CD4-positive, alpha-beta T cell (primary cell): ENCODE measurements around the gene ST14. TPM values are rescaled to one million over a fixed set of nuclear protein-coding genes. Genes with fewer than 3 reads are reported as not detected.

Source experiments
- ATAC-seq: fragments of 200-7000 bp; cut with Tn5 transposase; one replicate; pipeline ENCODE4 v1.10.0; 2022; ENCODE audit warnings: mild to moderate bottlenecking; ENCODE audit not compliant: poor library complexity
- CTCF ChIA-PET: fragments of 350-600 bp; sonication (Branson Sonifier 250); formaldehyde crosslinking; loops from one replicate; lab custom pipeline; 2021; ENCODE audit warnings: antibody characterized with exemption, inconsistent platforms; lab: Charles Lee
- POLR2A ChIA-PET: fragments of 350-600 bp; sonication (Branson Sonifier 250); formaldehyde crosslinking; loops from one replicate; lab custom pipeline; 2021; ENCODE audit warnings: antibody characterized with exemption, inconsistent platforms; lab: Charles Lee
- DNase-seq, 14 experiments: peaks; one replicate each; pipeline ENCODE4 v3.0.0-alpha.2; 2013 to 2020; ENCODE audit warnings: mixed read lengths in 2 of 14
- H3K27ac ChIP-seq, 2 donors: one replicate each; pipeline versions ENCODE4 v1.5.1 to v1.7.0; 2013; ENCODE audit warnings: low read length in 2 of 2, low read depth in 1 of 2, mild to moderate bottlenecking in 1 of 2
- H3K27me3 ChIP-seq, 2 experiments: 1 replicate in 1 of 2; 2 replicates in 1 of 2; pipeline versions ENCODE4 v1.6.1 to v1.7.0; 2013; ENCODE audit warnings: low read length in 2 of 2, control low read depth in 1 of 2, mild to moderate bottlenecking in 1 of 2, moderate library complexity in 1 of 2; ENCODE audit not compliant: insufficient read depth in 2 of 2, control insufficient read depth in 1 of 2
- H3K36me3 ChIP-seq: one replicate; pipeline ENCODE4 v1.6.1; 2013; ENCODE audit warnings: low read length, control low read depth; ENCODE audit not compliant: insufficient read depth
- H3K4me1 ChIP-seq: one replicate; pipeline ENCODE4 v1.6.1; 2013; ENCODE audit warnings: low read length, control low read depth; ENCODE audit not compliant: insufficient read depth
- H3K4me3 ChIP-seq: one replicate; pipeline ENCODE4 v1.5.1; 2013; ENCODE audit warnings: mild to moderate bottlenecking, low read length, moderate library complexity
- H3K9me3 ChIP-seq, 2 experiments: 1 replicate in 1 of 2; 2 replicates in 1 of 2; pipeline versions ENCODE4 v1.6.1 to v1.7.0; 2013; ENCODE audit warnings: low read length in 2 of 2, mild to moderate bottlenecking in 2 of 2, control low read depth in 1 of 2, moderate library complexity in 1 of 2; ENCODE audit not compliant: control insufficient read depth in 1 of 2, insufficient read depth in 1 of 2
- H3K27ac Mint-ChIP-seq: one replicate; pipeline ENCODE4 v1.8.0; 2020; ENCODE audit warnings: mixed read lengths
- H3K27me3 Mint-ChIP-seq: one replicate; pipeline ENCODE4 v1.8.0; 2021; ENCODE audit warnings: mixed read lengths
- H3K36me3 Mint-ChIP-seq: one replicate; pipeline ENCODE4 v1.8.0; 2021; ENCODE audit warnings: low read depth, mixed read lengths
- H3K4me1 Mint-ChIP-seq: one replicate; pipeline ENCODE4 v1.8.0; 2021; ENCODE audit warnings: low read depth, mixed read lengths
- H3K4me3 Mint-ChIP-seq: one replicate; pipeline ENCODE4 v1.8.0; 2020; ENCODE audit warnings: mild to moderate bottlenecking, mixed read lengths
- H3K9me3 Mint-ChIP-seq: one replicate; pipeline ENCODE4 v1.8.0; 2020; ENCODE audit warnings: mixed read lengths
- intact Hi-C, 2 experiments: fragments of 100-400 bp; cut with DNase I in 1 of 2; cut with micrococcal nuclease in 1 of 2; formaldehyde crosslinking; loops; one replicate each; pipeline versions ENCODE4 v1.15.1 to v1.9.0; 2023 to 2025; cut with DNase I, micrococcal nuclease
- total RNA-seq, 174 experiments: library from RNA in 2 of 174; stranded (reverse) in 2 of 174; gene quantifications; one replicate each; pipeline ENCODE4 v1.2.3 and lab custom pipeline; 2021 to 2026
- TF ChIP-seq, protein P1 (sequence below): fragments of 200-600 bp; IDR thresholded peaks from one replicate; pipeline ENCODE4 v1.8.0; 2022; ENCODE audit warnings: antibody characterized with exemption, mild to moderate bottlenecking

The ST14 gene
- total RNA-seq, 2 experiments from 2014 or later, result 0.25 to 0.31 TPM

DNA sequence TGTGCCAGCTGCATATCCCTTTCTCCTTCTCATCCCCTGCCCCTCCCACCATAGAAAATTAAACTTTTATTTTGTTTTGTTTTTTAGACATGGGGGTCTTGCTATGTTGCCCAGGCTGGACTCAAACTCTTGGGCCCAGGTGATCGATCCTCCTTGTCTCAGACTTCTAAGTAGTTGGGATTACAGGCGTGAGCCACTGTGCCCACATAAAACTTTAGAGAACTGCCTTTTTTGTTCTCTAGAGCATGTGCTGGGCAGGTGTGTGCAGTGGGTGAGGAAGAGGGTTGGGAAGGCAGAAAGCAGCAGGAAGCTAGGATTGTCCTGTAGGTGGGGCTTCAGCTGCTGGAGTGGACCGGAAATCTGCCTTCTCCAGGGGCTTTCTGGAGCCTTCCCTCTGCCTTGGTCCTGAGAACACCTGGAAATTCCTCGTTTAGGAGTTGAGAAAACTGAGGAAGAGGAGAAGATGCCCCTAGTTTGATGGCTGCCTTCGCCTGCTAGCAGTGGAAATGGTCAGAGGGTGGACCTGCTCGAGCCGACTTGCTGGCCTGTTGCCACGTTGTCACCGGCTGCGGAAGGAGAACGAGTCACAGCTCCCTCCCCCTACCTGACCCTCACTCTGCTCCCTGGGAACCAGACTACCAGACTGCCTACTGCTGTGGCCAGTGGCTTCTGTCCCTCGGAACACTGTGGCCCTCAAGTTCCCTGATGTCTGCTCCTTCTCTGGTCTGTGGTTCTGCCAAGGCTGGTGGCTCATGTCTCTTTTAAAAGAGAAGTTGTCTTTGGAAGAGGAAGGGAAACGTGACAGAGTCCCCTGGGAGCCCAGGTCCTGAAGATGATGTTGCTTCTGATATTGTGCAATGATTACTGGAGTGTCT is 4.0 kb downstream of the ST14 start:
- H3K27me3 ChIP-seq, result peaks cover 27 to 41% of the 10 kb centered on the region in 2 experiments
- peaks cover 19% of the 10 kb centered on the region for H3K4me1 ChIP-seq
- intact Hi-C loops, result no loop called here
- H3K36me3 Mint-ChIP-seq, result no peaks in the 10 kb centered on the region
- no peak overlapping the region for H3K4me3 ChIP-seq
- no peaks in the 10 kb centered on the region for H3K9me3 Mint-ChIP-seq
- TF ChIP-seq, protein P1, sequence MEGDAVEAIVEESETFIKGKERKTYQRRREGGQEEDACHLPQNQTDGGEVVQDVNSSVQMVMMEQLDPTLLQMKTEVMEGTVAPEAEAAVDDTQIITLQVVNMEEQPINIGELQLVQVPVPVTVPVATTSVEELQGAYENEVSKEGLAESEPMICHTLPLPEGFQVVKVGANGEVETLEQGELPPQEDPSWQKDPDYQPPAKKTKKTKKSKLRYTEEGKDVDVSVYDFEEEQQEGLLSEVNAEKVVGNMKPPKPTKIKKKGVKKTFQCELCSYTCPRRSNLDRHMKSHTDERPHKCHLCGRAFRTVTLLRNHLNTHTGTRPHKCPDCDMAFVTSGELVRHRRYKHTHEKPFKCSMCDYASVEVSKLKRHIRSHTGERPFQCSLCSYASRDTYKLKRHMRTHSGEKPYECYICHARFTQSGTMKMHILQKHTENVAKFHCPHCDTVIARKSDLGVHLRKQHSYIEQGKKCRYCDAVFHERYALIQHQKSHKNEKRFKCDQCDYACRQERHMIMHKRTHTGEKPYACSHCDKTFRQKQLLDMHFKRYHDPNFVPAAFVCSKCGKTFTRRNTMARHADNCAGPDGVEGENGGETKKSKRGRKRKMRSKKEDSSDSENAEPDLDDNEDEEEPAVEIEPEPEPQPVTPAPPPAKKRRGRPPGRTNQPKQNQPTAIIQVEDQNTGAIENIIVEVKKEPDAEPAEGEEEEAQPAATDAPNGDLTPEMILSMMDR, result no peak
- CTCF ChIA-PET, result no interaction called here
- peaks cover 20% of the 10 kb centered on the region for H3K4me1 Mint-ChIP-seq
- H3K4me3 Mint-ChIP-seq, result no peak overlapping the region
- H3K27me3 Mint-ChIP-seq, result peaks cover 76% of the 10 kb centered on the region
- POLR2A ChIA-PET, result no interaction called here
- DNase-seq (peak in 2 of 14 experiments; percentile 39 to 45), ATAC-seq (no peak)
- no peaks in the 10 kb centered on the region for H3K36me3 ChIP-seq
- no peak overlapping the region for H3K27ac ChIP-seq
- H3K9me3 ChIP-seq, result no peaks in the 10 kb centered on the region
- H3K27ac Mint-ChIP-seq, result no peak overlapping the region

DNA sequence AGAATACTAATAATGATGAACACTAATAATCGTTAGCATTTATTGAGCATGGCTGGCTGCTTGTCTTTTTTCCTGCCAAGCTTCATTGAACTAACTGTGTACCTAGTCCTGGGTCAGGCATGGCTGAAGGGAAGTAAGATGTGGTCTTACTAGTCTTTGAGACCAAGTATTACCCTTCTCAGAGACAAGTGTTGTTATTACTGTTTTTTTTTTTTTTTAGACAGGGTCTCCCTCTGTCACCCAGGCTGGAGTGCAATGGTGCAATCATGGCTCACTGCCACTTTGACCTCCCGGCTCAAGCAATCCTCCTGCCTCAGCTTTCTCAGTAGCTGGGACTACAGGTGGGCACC is 4.6 kb downstream of the ST14 start:
- H3K27me3 ChIP-seq, result peaks cover 22 to 35% of the 10 kb centered on the region in 2 experiments
- no peaks in the 10 kb centered on the region for H3K9me3 ChIP-seq
- ATAC-seq (no peak), DNase-seq (no peak)
- H3K27ac ChIP-seq, result no peak overlapping the region
- peaks cover 19% of the 10 kb centered on the region for H3K4me1 ChIP-seq
- Mint-ChIP-seq H3K9me3 (no peaks in the 10 kb centered on the region), H3K4me3 (no peak overlapping the region), H3K27ac (no peak overlapping the region), H3K36me3 (no peaks in the 10 kb centered on the region), H3K4me1 (peaks cover 14% of the 10 kb centered on the region), H3K27me3 (peaks cover 71% of the 10 kb centered on the region)
- H3K36me3 ChIP-seq, result no peaks in the 10 kb centered on the region
- TF ChIP-seq, protein P1, result no peak
- CTCF ChIA-PET, result no interaction called here
- POLR2A ChIA-PET, result interaction anchor here (0.7 kb wide), 1 partner anchor 918 kb away, joined by 3 read pairs; no protein-coding TSS in a partner anchor
- no peak overlapping the region for H3K4me3 ChIP-seq
- intact Hi-C loops, result no loop called here

DNA sequence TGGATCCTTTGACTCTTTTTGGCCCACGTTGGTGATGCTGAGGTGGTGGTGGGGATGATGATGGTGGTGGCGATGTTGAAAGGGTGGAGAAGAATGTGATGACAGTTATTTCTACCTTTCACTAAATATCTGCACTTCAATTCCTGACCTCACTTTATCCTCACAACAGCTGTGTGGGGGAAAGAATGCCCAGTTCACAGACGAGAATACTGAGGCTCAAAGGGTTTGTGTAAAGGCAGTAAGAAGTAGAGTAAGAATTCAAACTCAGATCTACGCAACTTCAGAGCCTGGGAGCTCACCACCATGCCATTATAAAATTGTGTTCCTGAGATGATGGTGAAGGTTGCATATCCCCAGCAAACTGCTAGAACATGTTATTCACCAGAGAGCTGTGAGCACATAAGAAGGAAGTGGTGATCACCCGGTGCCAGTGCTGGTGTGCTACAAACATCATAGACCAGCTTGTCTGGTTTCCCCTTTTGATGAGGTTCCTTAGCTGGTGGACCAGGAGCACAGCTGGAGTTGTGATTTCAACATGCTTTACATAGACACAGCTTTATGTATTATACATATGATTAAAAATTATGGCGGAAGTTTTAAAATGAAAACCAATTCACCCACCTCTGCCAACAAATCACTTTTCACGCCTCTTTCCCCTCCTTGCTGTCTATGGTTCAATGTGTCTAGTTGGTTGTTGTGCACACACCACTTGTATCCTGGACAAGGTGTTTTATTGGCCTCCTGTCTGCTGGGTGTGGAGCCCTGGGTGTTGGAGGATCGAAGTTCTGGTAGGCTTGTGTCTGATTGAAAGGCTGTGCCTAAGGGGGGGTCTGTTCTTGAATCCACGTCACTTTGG is 6.2 kb downstream of the ST14 start:
- peaks cover 10% of the 10 kb centered on the region for H3K4me1 ChIP-seq

More for the DNA sequence above, 6.2 kb downstream of the ST14 start:
- TF ChIP-seq, protein P1, result no peak
- no peak overlapping the region for H3K27ac Mint-ChIP-seq
- H3K9me3 Mint-ChIP-seq, result no peaks in the 10 kb centered on the region
- no peak overlapping the region for H3K4me3 ChIP-seq
- H3K27me3 Mint-ChIP-seq, result peaks cover 74% of the 10 kb centered on the region
- peaks cover 17 to 22% of the 10 kb centered on the region in 2 experiments for H3K27me3 ChIP-seq
- H3K27ac ChIP-seq, result no peak overlapping the region
- H3K4me1 Mint-ChIP-seq, result peaks cover 7% of the 10 kb centered on the region
- H3K36me3 ChIP-seq, result no peaks in the 10 kb centered on the region
- ATAC-seq (no peak), DNase-seq (peak in 2 of 14 experiments; percentile 40 to 49)
- no peak overlapping the region for H3K4me3 Mint-ChIP-seq
- H3K9me3 ChIP-seq, result no peaks in the 10 kb centered on the region
- POLR2A ChIA-PET, result no interaction called here
- no peaks in the 10 kb centered on the region for H3K36me3 Mint-ChIP-seq
- intact Hi-C loops, result no loop called here
- CTCF ChIA-PET, result no interaction called here
